Upper lobe of left lung (tissue), 4 donors: ENCODE data around the gene NELFB.

ENCODE experiments used
- EP300 ChIP-seq, 4 donors: sonication (generic); formaldehyde crosslinking; IDR thresholded peaks; one replicate each; pipeline ENCODE4 v1.5.1; 2017; ENCODE audit warnings: antibody characterized with exemption in 4 of 4, control low read depth in 2 of 4
- POLR2A ChIP-seq, 4 donors: fragments of 450-650 bp; IDR thresholded peaks; one replicate each; pipeline ENCODE4 v1.5.1; 2016 to 2017; ENCODE audit warnings: antibody characterized with exemption in 4 of 4, mild to moderate bottlenecking in 2 of 4
- TF ChIP-seq, protein P1 (sequence below), 6 experiments: fragments of 450-650 bp in 4 of 6; fragments of 200-600 bp in 2 of 6; sonication (generic) in 2 of 6; IDR thresholded peaks; one replicate each; pipeline ENCODE4 v1.5.1; 2016 to 2019; ENCODE audit warnings: antibody characterized with exemption in 6 of 6

DNA sequence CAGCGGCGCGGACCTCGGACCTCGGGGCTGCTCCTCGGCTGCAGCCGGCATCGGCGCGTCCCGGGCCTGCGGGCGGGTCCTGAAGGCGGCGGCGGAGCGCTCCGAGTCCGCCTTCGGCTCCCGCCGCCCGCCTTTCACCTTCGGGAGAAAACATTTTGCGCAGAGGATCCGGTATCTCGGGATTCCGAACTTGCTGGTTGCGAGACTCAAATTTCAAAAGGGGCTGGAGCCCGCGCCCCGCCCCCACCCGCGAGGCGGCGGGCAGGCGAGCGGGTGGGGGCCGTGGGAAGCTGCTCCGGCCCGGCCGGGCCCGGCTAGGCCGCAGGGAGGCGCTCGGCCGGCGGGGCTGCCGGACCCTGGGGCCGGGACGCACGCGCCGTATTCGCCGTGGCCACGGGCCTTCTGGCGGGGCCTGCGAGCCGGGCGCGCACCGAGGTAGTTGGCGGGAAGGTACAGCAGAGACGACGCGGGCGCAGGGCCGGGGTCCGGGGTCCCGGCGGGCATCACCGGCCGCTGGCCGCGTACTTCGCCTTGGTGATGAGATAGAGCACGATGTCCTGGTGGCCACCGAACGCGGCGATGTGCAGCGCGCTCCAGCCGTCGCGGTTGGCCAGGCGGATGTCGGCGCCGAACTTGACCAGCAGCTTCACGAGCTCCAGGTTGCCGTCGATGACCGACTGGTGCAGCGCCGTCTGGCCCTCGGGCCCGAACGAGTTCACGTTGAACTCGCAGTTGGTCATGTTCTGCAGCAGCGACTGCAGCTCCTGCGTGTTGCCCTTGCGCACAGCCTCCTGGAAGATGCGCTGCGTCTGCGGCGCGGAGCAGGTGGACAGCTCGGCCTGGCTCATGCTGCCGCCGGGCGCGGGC, 46.2 kb downstream of the NELFB start:
- TF ChIP-seq, protein P1, sequence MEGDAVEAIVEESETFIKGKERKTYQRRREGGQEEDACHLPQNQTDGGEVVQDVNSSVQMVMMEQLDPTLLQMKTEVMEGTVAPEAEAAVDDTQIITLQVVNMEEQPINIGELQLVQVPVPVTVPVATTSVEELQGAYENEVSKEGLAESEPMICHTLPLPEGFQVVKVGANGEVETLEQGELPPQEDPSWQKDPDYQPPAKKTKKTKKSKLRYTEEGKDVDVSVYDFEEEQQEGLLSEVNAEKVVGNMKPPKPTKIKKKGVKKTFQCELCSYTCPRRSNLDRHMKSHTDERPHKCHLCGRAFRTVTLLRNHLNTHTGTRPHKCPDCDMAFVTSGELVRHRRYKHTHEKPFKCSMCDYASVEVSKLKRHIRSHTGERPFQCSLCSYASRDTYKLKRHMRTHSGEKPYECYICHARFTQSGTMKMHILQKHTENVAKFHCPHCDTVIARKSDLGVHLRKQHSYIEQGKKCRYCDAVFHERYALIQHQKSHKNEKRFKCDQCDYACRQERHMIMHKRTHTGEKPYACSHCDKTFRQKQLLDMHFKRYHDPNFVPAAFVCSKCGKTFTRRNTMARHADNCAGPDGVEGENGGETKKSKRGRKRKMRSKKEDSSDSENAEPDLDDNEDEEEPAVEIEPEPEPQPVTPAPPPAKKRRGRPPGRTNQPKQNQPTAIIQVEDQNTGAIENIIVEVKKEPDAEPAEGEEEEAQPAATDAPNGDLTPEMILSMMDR (IDR thresholded peaks at IDR 0.05), result peak in 5 of 6 experiments; percentile 14 to 48 (median 29)
- TF ChIP-seq EP300 (IDR thresholded peaks at IDR 0.05), result no peak
- TF ChIP-seq POLR2A (IDR thresholded peaks at IDR 0.05), result no peak
